ENCODE measurements around the gene CBY1.
"Not testable (repeated sequence)": the region's sequence is repeated elsewhere in the genome, so short reads cannot be mapped to it uniquely, and the experiment has no call there.

Gene CBY1

DNA sequence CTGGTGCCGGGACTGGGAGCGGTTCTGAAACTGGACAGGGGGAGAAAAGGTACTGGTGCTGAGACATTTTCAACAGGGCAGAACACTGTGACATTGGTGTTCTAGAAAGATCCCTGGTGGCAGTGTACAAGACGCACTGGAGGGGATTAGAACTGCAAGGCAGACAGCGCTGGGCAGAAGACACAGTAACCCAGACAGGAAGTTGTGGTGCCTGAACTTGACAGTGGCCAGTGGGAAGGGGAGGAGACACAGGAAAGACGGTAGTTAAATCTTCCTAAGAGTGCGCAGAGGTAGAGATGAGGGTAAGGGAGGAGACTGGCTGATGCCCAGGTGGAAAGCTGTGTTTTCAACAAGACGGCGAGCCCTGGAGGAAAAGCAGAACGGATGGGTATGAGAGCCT lies 24.7 kb upstream of the CBY1 start:
- H3K27ac Mint-ChIP-seq = no peak overlapping the region

GRCh38 chr22:38632528-38632927 lies 23.9 kb upstream of the CBY1 start:
- H3K4me3 Mint-ChIP-seq = no peak overlapping the region
- H3K4me1 Mint-ChIP-seq (ENCODE audit: low read depth) = peaks cover 11% of the 10 kb centered on the region
- no peaks in the 10 kb centered on the region for H3K36me3 Mint-ChIP-seq (ENCODE audit: low read depth)
- no peaks in the 10 kb centered on the region for H3K9me3 Mint-ChIP-seq
- no peak overlapping the region for H3K27ac Mint-ChIP-seq
- H3K27me3 Mint-ChIP-seq = no peaks in the 10 kb centered on the region

More for the DNA sequence above, 24.7 kb upstream of the CBY1 start:
- Mint-ChIP-seq H3K4me3 (no peak overlapping the region), H3K36me3 (ENCODE audit: low read depth) (no peaks in the 10 kb centered on the region), H3K9me3 (no peaks in the 10 kb centered on the region), H3K4me1 (ENCODE audit: low read depth) (peaks cover 11% of the 10 kb centered on the region), H3K27me3 (no peaks in the 10 kb centered on the region)

DNA sequence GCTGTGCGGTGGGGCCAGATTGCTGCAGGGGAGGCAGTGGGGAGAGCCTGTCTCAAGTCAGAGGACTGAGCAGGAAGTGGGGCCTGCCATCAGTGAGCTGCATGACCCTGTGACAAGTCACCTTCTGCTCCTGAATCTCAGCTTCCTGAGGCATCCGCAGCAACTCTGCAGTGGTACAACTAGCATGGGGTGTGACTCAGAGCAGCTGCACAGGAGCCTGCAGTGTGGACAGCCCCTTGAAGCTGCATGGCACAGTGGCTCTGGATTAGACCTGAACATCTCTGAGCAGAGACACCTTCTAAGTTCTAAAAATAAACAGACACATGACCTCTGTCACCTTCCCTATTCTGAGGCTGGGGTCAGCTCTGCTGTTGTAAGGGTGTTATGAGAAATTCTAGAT lies 18.2 kb upstream of the CBY1 start:
- no peaks in the 10 kb centered on the region for H3K4me1 Mint-ChIP-seq (ENCODE audit: low read depth)
- H3K27me3 Mint-ChIP-seq = no peaks in the 10 kb centered on the region
- H3K9me3 Mint-ChIP-seq = no peaks in the 10 kb centered on the region
- H3K4me3 Mint-ChIP-seq = no peak overlapping the region
- H3K36me3 Mint-ChIP-seq (ENCODE audit: low read depth) = no peaks in the 10 kb centered on the region
- H3K27ac Mint-ChIP-seq = no peak overlapping the region

- Mint-ChIP-seq H3K4me3 (no peak overlapping the region), H3K9me3 (no peaks in the 10 kb centered on the region), H3K27ac (no peak overlapping the region), H3K27me3 (no peaks in the 10 kb centered on the region), H3K4me1 (ENCODE audit: low read depth) (no peaks in the 10 kb centered on the region), H3K36me3 (ENCODE audit: low read depth) (no peaks in the 10 kb centered on the region)
These were observed 17.7 kb upstream of the CBY1 start for GRCh38 chr22:38638728-38639127.

GRCh38 chr22:38641476-38642040 lies 14.9 kb upstream of the CBY1 start:
- no peaks in the 10 kb centered on the region for H3K4me1 Mint-ChIP-seq (ENCODE audit: low read depth)
- H3K27me3 Mint-ChIP-seq = no peaks in the 10 kb centered on the region
- no peak overlapping the region for H3K27ac Mint-ChIP-seq
- no peaks in the 10 kb centered on the region for H3K36me3 Mint-ChIP-seq (ENCODE audit: low read depth)
- no peak overlapping the region for H3K4me3 Mint-ChIP-seq
- no peaks in the 10 kb centered on the region for H3K9me3 Mint-ChIP-seq

DNA sequence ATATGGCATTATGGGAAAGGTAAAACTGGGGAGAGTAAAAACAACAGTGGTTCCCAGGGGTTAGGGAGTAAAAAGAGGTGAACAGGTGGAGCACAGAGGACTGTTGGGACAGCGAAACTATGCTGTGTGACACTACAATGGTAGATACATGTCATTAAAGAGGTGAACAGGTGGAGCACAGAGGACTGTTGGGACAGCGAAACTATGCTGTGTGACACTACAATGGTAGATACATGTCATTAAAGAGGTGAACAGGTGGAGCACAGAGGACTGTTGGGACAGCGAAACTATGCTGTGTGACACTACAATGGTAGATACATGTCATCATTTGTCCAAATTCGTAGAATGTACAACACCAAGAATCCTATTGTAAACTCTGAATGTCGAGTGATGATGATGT lies 12.2 kb upstream of the CBY1 start:
- H3K4me1 Mint-ChIP-seq (ENCODE audit: low read depth); H3K27me3 Mint-ChIP-seq; H3K36me3 Mint-ChIP-seq (ENCODE audit: low read depth); H3K4me3 Mint-ChIP-seq; H3K9me3 Mint-ChIP-seq; H3K27ac Mint-ChIP-seq: not testable (repeated sequence)

- no peak overlapping the region for H3K27ac Mint-ChIP-seq
These were observed 11.0 kb upstream of the CBY1 start for GRCh38 chr22:38645430-38645829.

GRCh38 chr22:38649841-38650522 lies 6.5 kb upstream of the CBY1 start:
- Mint-ChIP-seq H3K4me3 (no peak overlapping the region), H3K4me1 (ENCODE audit: low read depth) (no peaks in the 10 kb centered on the region), H3K27me3 (no peaks in the 10 kb centered on the region), H3K9me3 (no peaks in the 10 kb centered on the region), H3K27ac (no peak overlapping the region), H3K36me3 (ENCODE audit: low read depth) (no peaks in the 10 kb centered on the region)

More at GRCh38 chr22:38645430-38645829, 11.0 kb upstream of the CBY1 start:
- no peaks in the 10 kb centered on the region for H3K4me1 Mint-ChIP-seq (ENCODE audit: low read depth)
- H3K36me3 Mint-ChIP-seq (ENCODE audit: low read depth) = no peaks in the 10 kb centered on the region
- H3K27me3 Mint-ChIP-seq = no peaks in the 10 kb centered on the region
- no peaks in the 10 kb centered on the region for H3K9me3 Mint-ChIP-seq
- H3K4me3 Mint-ChIP-seq = no peak overlapping the region

GRCh38 chr22:38652859-38653258 lies 3.6 kb upstream of the CBY1 start:
- Mint-ChIP-seq H3K9me3 (no peaks in the 10 kb centered on the region), H3K27me3 (no peaks in the 10 kb centered on the region), H3K4me3 (no peak overlapping the region), H3K36me3 (ENCODE audit: low read depth) (no peaks in the 10 kb centered on the region), H3K4me1 (ENCODE audit: low read depth) (peaks cover 13% of the 10 kb centered on the region), H3K27ac (no peak overlapping the region)

- Mint-ChIP-seq H3K27me3 (no peaks in the 10 kb centered on the region), H3K27ac (no peak overlapping the region), H3K9me3 (no peaks in the 10 kb centered on the region), H3K4me1 (ENCODE audit: low read depth) (peaks cover 20% of the 10 kb centered on the region), H3K4me3 (no peak overlapping the region), H3K36me3 (ENCODE audit: low read depth) (no peaks in the 10 kb centered on the region)
These were observed 2.7 kb upstream of the CBY1 start for GRCh38 chr22:38653741-38654140.

DNA sequence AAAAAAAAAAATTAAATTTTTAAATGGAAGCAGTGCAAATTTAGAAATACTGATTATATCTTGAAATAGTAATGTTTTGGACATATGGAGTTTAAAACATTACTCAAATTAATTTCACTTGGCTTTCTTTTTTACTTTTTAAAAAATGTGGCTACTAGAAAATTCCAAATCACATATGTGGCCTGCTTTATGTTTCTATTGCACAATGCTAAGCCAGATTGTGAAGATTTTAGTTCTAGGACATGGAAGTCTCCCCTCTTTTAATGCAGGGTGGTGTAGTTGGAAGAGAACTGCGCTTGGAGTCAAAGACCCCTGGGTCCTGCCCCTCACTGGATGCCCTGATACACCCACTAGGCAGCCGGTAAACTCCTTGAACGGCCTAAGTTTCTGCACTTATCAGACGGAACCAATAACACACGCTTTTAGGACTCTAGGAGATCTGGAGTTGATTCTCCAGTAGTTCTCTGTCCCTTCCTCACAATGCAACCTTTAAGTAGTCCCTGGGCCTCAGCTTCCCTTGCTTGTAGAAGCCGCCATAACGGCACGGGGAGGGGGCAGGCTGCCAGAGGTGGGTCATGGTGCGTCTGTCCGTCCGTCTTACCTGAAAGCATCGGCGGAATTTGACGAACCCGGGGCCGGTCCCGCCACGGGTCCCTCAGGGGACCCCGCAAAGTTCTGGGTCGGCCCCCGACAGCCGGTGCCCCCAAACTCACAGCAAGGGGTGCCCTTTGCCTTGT lies 751 bp upstream of the CBY1 start:
- Mint-ChIP-seq H3K4me3 (peak overlapping the region; percentile 96), H3K9me3 (no peaks in the 10 kb centered on the region), H3K36me3 (ENCODE audit: low read depth) (no peaks in the 10 kb centered on the region), H3K27me3 (no peaks in the 10 kb centered on the region), H3K4me1 (ENCODE audit: low read depth) (peaks cover 21% of the 10 kb centered on the region), H3K27ac (peak overlapping the region; percentile 95)

- peak overlapping the region; percentile 96 for H3K4me3 Mint-ChIP-seq
- peaks cover 21% of the 10 kb centered on the region for H3K4me1 Mint-ChIP-seq (ENCODE audit: low read depth)
- no peaks in the 10 kb centered on the region for H3K9me3 Mint-ChIP-seq
- peak overlapping the region; percentile 95 for H3K27ac Mint-ChIP-seq
- H3K36me3 Mint-ChIP-seq (ENCODE audit: low read depth) = no peaks in the 10 kb centered on the region
- H3K27me3 Mint-ChIP-seq = no peaks in the 10 kb centered on the region
These were observed 839 bp downstream of the CBY1 start for GRCh38 chr22:38657045-38657909.

DNA sequence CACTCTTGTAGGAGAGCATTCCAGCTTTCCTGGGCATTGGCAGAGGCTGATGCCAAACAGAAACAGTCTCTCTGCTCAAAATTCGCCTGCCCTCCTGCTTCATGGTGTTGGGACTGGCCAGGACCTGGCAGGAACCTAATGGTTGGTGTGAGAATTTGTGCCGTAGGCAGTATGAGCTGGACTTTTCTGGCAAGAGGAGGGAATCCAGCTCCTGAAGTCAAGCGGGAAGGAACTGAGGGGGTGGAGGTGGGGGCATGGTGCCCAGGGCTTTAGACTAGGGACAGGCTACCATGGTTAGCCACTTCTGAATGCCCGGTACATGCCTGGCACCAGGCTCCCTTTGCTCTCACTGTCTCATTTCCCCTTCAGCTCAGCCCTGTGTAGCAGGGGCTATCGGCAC lies 18.4 kb downstream of the CBY1 start:
- Mint-ChIP-seq H3K4me3 (no peak overlapping the region), H3K9me3 (no peaks in the 10 kb centered on the region), H3K27me3 (no peaks in the 10 kb centered on the region), H3K4me1 (ENCODE audit: low read depth) (no peaks in the 10 kb centered on the region), H3K36me3 (ENCODE audit: low read depth) (peaks cover 22% of the 10 kb centered on the region), H3K27ac (no peak overlapping the region)

DNA sequence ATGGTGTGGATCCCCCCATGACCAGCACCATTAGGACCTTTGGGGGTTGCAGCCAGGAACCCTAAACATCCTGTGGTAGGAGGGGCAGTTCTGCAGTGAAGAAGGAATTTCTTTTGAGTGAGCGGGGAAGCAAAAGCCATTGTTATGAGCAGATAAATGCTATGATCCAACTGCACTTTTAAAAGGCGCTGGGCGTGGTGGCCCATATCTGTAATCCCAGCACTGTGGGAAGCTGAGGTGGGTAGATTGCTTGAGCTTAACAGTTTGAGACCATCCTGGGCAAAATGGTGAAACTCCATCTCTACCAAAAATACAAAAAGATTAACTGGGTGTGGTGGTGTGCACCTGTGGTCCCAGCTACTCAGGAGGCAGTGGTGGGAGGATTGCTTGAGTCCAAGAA lies 19.4 kb downstream of the CBY1 start:
- H3K4me1 Mint-ChIP-seq (ENCODE audit: low read depth) = no peaks in the 10 kb centered on the region
- no peak overlapping the region for H3K4me3 Mint-ChIP-seq
- no peaks in the 10 kb centered on the region for H3K9me3 Mint-ChIP-seq
- peaks cover 19% of the 10 kb centered on the region for H3K36me3 Mint-ChIP-seq (ENCODE audit: low read depth)
- no peak overlapping the region for H3K27ac Mint-ChIP-seq
- no peaks in the 10 kb centered on the region for H3K27me3 Mint-ChIP-seq
